ENCODE measurements around the gene SKAP1. TPM values are rescaled to one million over a fixed set of nuclear protein-coding genes. Genes with fewer than 3 reads are reported as not detected.
"Not testable (repeated sequence)": the region's sequence is repeated elsewhere in the genome, so short reads cannot be mapped to it uniquely, and the experiment has no call there.

The SKAP1 gene
- total RNA-seq, 1 donor from 2014 or later, result not detected

DNA sequence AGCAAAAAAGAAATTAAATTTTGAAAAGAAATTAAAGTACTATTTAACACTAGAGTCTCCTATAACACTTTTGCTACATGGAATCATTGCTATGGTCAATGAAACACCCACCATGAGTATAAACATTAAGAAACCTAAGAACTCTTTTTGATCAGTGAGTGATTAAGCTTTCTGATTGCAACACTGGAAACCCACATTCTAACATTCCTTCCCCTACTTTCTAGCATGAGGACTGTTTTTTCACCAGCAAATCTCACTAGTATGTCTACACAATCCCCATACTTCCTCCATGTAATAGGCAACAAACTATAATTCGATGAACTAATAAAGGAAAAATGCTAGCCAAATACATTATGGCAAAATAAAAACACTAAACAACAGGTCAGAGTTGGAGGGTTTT is 54.7 kb downstream of the SKAP1 start:
- no peak for DNase-seq
- Mint-ChIP-seq H3K27ac (ENCODE audit: unreplicated experiment) (no peak overlapping the region), H3K36me3 (ENCODE audit: unreplicated experiment) (no peaks in the 10 kb centered on the region), H3K4me1 (ENCODE audit: low read depth, unreplicated experiment) (no peaks in the 10 kb centered on the region), H3K4me3 (ENCODE audit: unreplicated experiment) (no peak overlapping the region), H3K9me3 (ENCODE audit: unreplicated experiment) (no peaks in the 10 kb centered on the region), H3K27me3 (ENCODE audit: unreplicated experiment) (no peaks in the 10 kb centered on the region)
- TF ChIP-seq, protein P1, sequence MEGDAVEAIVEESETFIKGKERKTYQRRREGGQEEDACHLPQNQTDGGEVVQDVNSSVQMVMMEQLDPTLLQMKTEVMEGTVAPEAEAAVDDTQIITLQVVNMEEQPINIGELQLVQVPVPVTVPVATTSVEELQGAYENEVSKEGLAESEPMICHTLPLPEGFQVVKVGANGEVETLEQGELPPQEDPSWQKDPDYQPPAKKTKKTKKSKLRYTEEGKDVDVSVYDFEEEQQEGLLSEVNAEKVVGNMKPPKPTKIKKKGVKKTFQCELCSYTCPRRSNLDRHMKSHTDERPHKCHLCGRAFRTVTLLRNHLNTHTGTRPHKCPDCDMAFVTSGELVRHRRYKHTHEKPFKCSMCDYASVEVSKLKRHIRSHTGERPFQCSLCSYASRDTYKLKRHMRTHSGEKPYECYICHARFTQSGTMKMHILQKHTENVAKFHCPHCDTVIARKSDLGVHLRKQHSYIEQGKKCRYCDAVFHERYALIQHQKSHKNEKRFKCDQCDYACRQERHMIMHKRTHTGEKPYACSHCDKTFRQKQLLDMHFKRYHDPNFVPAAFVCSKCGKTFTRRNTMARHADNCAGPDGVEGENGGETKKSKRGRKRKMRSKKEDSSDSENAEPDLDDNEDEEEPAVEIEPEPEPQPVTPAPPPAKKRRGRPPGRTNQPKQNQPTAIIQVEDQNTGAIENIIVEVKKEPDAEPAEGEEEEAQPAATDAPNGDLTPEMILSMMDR (IDR thresholded peaks at IDR 0.05; ENCODE audit: partially characterized antibody, unreplicated experiment), result no peak

- no peaks in the 10 kb centered on the region for H3K4me1 Mint-ChIP-seq (ENCODE audit: low read depth, unreplicated experiment)
- H3K36me3 Mint-ChIP-seq (ENCODE audit: unreplicated experiment), result no peaks in the 10 kb centered on the region
- no peaks in the 10 kb centered on the region for H3K9me3 Mint-ChIP-seq (ENCODE audit: unreplicated experiment)
- TF ChIP-seq, protein P1 (IDR thresholded peaks at IDR 0.05; ENCODE audit: partially characterized antibody, unreplicated experiment), result peak; percentile 14
- no peaks in the 10 kb centered on the region for H3K27me3 Mint-ChIP-seq (ENCODE audit: unreplicated experiment)
- peak; percentile 29 for DNase-seq
- no peak overlapping the region for H3K27ac Mint-ChIP-seq (ENCODE audit: unreplicated experiment)
- no peak overlapping the region for H3K4me3 Mint-ChIP-seq (ENCODE audit: unreplicated experiment)
Observed at GRCh38 chr17:48374650-48375230, 55.3 kb downstream of the SKAP1 start.

DNA sequence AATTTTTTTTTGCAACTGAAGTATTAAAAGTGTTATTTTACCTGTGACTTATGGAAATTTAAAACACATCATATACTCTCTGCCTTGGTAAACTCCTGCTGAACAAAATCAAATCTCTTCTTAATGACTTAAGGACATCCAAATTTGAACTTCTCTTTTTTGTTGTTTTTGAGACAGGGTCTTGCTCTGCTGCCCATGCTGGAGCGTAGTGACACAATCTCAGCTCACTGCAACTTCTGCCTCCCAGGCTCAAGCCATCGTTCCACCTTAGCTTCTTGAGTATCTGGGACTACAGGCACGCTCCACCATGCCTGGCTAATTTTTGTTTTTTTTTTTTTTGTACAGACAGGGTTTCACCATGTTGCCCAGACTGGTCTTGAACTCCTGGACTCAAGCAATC is 56.1 kb downstream of the SKAP1 start:
- no peak for DNase-seq
- TF ChIP-seq, protein P1 (IDR thresholded peaks at IDR 0.05; ENCODE audit: partially characterized antibody, unreplicated experiment), result peak; percentile 1
- Mint-ChIP-seq H3K27me3 (ENCODE audit: unreplicated experiment) (no peaks in the 10 kb centered on the region), H3K4me1 (ENCODE audit: low read depth, unreplicated experiment) (no peaks in the 10 kb centered on the region), H3K36me3 (ENCODE audit: unreplicated experiment) (no peaks in the 10 kb centered on the region), H3K27ac (ENCODE audit: unreplicated experiment) (no peak overlapping the region), H3K4me3 (ENCODE audit: unreplicated experiment) (no peak overlapping the region), H3K9me3 (ENCODE audit: unreplicated experiment) (no peaks in the 10 kb centered on the region)

GRCh38 chr17:48373130-48373830 is 56.7 kb downstream of the SKAP1 start:
- DNase-seq, result no peak
- H3K27me3 Mint-ChIP-seq (ENCODE audit: unreplicated experiment), result no peaks in the 10 kb centered on the region
- TF ChIP-seq, protein P1 (IDR thresholded peaks at IDR 0.05; ENCODE audit: partially characterized antibody, unreplicated experiment), result no peak
- H3K36me3 Mint-ChIP-seq (ENCODE audit: unreplicated experiment), result no peaks in the 10 kb centered on the region
- H3K9me3 Mint-ChIP-seq (ENCODE audit: unreplicated experiment), result no peaks in the 10 kb centered on the region
- no peak overlapping the region for H3K4me3 Mint-ChIP-seq (ENCODE audit: unreplicated experiment)
- H3K27ac Mint-ChIP-seq (ENCODE audit: unreplicated experiment), result no peak overlapping the region
- H3K4me1 Mint-ChIP-seq (ENCODE audit: low read depth, unreplicated experiment), result no peaks in the 10 kb centered on the region

DNA sequence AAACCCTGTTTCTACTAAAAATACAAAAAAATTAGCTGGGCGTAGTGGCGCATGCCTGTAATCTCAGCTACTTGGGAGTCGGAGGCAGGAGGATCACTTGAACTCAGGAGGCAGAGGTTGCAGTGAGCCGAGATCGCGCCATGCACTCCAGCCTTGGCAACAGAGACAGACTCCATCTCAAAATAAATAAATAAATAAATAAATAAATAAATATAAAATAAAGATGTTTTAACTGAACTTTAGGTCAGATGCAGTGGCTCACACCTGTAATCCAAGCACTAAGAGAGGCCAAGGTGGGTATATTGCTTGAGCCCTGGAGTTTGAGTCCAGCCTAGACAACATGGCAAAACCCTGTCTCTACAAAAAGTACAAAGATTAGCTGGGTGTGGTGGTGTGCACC is 61.0 kb downstream of the SKAP1 start:
- not testable (repeated sequence) for H3K9me3 Mint-ChIP-seq (ENCODE audit: unreplicated experiment); H3K27me3 Mint-ChIP-seq (ENCODE audit: unreplicated experiment); H3K4me1 Mint-ChIP-seq (ENCODE audit: low read depth, unreplicated experiment); H3K4me3 Mint-ChIP-seq (ENCODE audit: unreplicated experiment); H3K27ac Mint-ChIP-seq (ENCODE audit: unreplicated experiment); DNase-seq; H3K36me3 Mint-ChIP-seq (ENCODE audit: unreplicated experiment)
